Head of caudate nucleus (tissue), 42 donors: ENCODE results near the gene TEX2.
"Not testable (repeated sequence)": the region's sequence is repeated elsewhere in the genome, so short reads cannot be mapped to it uniquely, and the experiment has no call there.

Source experiments
- DNase-seq, 42 donors: peaks; one replicate each; pipeline versions ENCODE4 v3.0.0 to v3.0.0-alpha.2; 2020 to 2021; ENCODE audit warnings: mixed read lengths in 7 of 42
- intact Hi-C: fragments of 100-400 bp; cut with DNase I; formaldehyde crosslinking; loops from one replicate; pipeline ENCODE4 v1.15.0; 2022

TEX2 gene

GRCh38 chr17:64243340-64243739, 19.7 kb downstream of the TEX2 start:
- no peak for DNase-seq
- intact Hi-C loops, result no loop called here

GRCh38 chr17:64242633-64243032, 20.4 kb downstream of the TEX2 start:
- intact Hi-C loops, result no loop called here
- no peak for DNase-seq

GRCh38 chr17:64240741-64241347, 22.2 kb downstream of the TEX2 start:
- DNase-seq, result peak in 24 of 42 donors; percentile 10 to 72 (median 32)
- intact Hi-C loops, result no loop called here

- intact Hi-C loops, result no loop called here
- DNase-seq, result no peak
These were observed 22.8 kb downstream of the TEX2 start for GRCh38 chr17:64240261-64240740.

GRCh38 chr17:64238449-64238848, 24.6 kb downstream of the TEX2 start:
- DNase-seq, result peak in 12 of 42 donors; percentile 9 to 58 (median 28)
- intact Hi-C loops, result not testable (repeated sequence)

GRCh38 chr17:64236827-64237403, 26.1 kb downstream of the TEX2 start:
- intact Hi-C loops, result no loop called here
- DNase-seq, result no peak

GRCh38 chr17:64234961-64235360, 28.1 kb downstream of the TEX2 start:
- intact Hi-C loops, result no loop called here
- DNase-seq, result no peak

GRCh38 chr17:64232466-64233262, 30.4 kb downstream of the TEX2 start:
- intact Hi-C loops, result no loop called here
- no peak for DNase-seq

- DNase-seq, result no peak
- intact Hi-C loops, result no loop called here
These were observed 31.4 kb downstream of the TEX2 start for GRCh38 chr17:64231567-64232141.

- intact Hi-C loops, result no loop called here
- no peak for DNase-seq
These were observed 32.2 kb downstream of the TEX2 start for GRCh38 chr17:64230791-64231408.

GRCh38 chr17:64229815-64230728, 33.0 kb downstream of the TEX2 start:
- no peak for DNase-seq
- intact Hi-C loops, result no loop called here

GRCh38 chr17:64226132-64226531, 36.9 kb downstream of the TEX2 start:
- no peak for DNase-seq
- intact Hi-C loops, result no loop called here

- no peak for DNase-seq
- intact Hi-C loops, result no loop called here
These were observed 37.6 kb downstream of the TEX2 start for GRCh38 chr17:64225410-64225809.

GRCh38 chr17:64223931-64224629, 39.0 kb downstream of the TEX2 start:
- intact Hi-C loops, result no loop called here
- DNase-seq, result no peak

GRCh38 chr17:64223283-64223682, 39.8 kb downstream of the TEX2 start:
- DNase-seq, result no peak
- intact Hi-C loops, result no loop called here

- DNase-seq, result no peak
- intact Hi-C loops, result no loop called here
These were observed 41.4 kb downstream of the TEX2 start for GRCh38 chr17:64221679-64222078.

- intact Hi-C loops, DNase-seq: not testable (repeated sequence)
These were observed 42.5 kb downstream of the TEX2 start for GRCh38 chr17:64220604-64221003.

GRCh38 chr17:64219571-64219970, 43.5 kb downstream of the TEX2 start:
- DNase-seq, result no peak
- intact Hi-C loops, result no loop called here
